Endodermal cell (in vitro differentiated cells): ENCODE measurements around the gene RAB40C. TPM values are rescaled to one million over a fixed set of nuclear protein-coding genes. Genes with fewer than 3 reads are reported as not detected.

ENCODE experiments used
- DNase-seq: peaks from one replicate; pipeline ENCODE4 v3.0.0-alpha.2; 2017
- H3K27ac ChIP-seq: 2 replicates; pipeline ENCODE4 v1.5.1; 2013; ENCODE audit warnings: mild to moderate bottlenecking, low read depth, low read length, moderate library complexity
- H3K27me3 ChIP-seq: 2 replicates; pipeline ENCODE4 v1.6.1; 2013; ENCODE audit warnings: mild to moderate bottlenecking, low read length, moderate library complexity; ENCODE audit not compliant: insufficient read depth, control insufficient read depth, poor library complexity, severe bottlenecking
- H3K36me3 ChIP-seq: 2 replicates; pipeline ENCODE4 v1.7.0; 2013; ENCODE audit warnings: mild to moderate bottlenecking, low read length, moderate library complexity; ENCODE audit not compliant: control insufficient read depth, insufficient read depth
- H3K4me1 ChIP-seq: one replicate; pipeline ENCODE4 v1.7.0; 2013; ENCODE audit warnings: low read length; ENCODE audit not compliant: control insufficient read depth, insufficient read depth
- H3K4me3 ChIP-seq: 2 replicates; pipeline ENCODE4 v1.5.1; 2013; ENCODE audit warnings: mild to moderate bottlenecking, low read length, moderate library complexity
- H3K9ac ChIP-seq: 2 replicates; pipeline ENCODE4 v1.6.1; 2013; ENCODE audit warnings: mild to moderate bottlenecking, low read length, moderate library complexity; ENCODE audit not compliant: poor library complexity, severe bottlenecking; ENCODE audit errors: extremely low read depth
- H3K9me3 ChIP-seq: 2 replicates; pipeline ENCODE4 v1.6.1; 2013; ENCODE audit warnings: mild to moderate bottlenecking, low read length, moderate library complexity; ENCODE audit not compliant: control insufficient read depth
- H3K27ac Mint-ChIP-seq: 2 replicates; pipeline ENCODE4 v1.8.0; 2020; ENCODE audit warnings: mixed read lengths
- H3K27me3 Mint-ChIP-seq: 2 replicates; pipeline ENCODE4 v1.8.0; 2021; ENCODE audit warnings: mild to moderate bottlenecking, mixed read lengths; ENCODE audit not compliant: insufficient read depth
- H3K36me3 Mint-ChIP-seq: 2 replicates; pipeline ENCODE4 v1.8.0; 2020; ENCODE audit warnings: low read depth, mixed read lengths
- H3K4me1 Mint-ChIP-seq: 2 replicates; pipeline ENCODE4 v1.8.0; 2020; ENCODE audit warnings: mixed read lengths
- H3K4me3 Mint-ChIP-seq: 2 replicates; pipeline ENCODE4 v1.8.0; 2020; ENCODE audit warnings: mild to moderate bottlenecking, moderate library complexity, mixed read lengths
- H3K9me3 Mint-ChIP-seq: 2 replicates; pipeline ENCODE4 v1.8.0; 2020; ENCODE audit warnings: mild to moderate bottlenecking, mixed read lengths
- CTCF ChIP-seq: fragments of 200-600 bp; sonication (generic); conservative IDR thresholded peaks from 2 replicates; pipeline ENCODE4 v1.5.0; 2021; ENCODE audit warnings: antibody characterized with exemption, mild to moderate bottlenecking
- WGBS, 2 experiments: methylation state at CpG; one replicate each; pipeline versions ENCODE4 v1.1.5 to v1.1.7; 2013; ENCODE audit warnings: missing lambda C conversion rate in 2 of 2, mixed read lengths in 1 of 2; ENCODE audit not compliant: insufficient coverage in 1 of 2, insufficient read length in 1 of 2; 5-methylcytosine and 5-hydroxymethylcytosine counted together
- total RNA-seq, 2 donors: library from RNA; stranded (reverse); fragmentation: NEBNext Ultra II Directional in 1 of 2; extraction: Animal tissue kit (Norgen Biotek cat#: 25700) in 1 of 2; gene quantifications; 2 replicates in 1 of 2; 3 replicates in 1 of 2; pipeline ENCODE4 v1.2.1, GENCODE V29; 2021

The RAB40C gene
- total RNA-seq, 2 donors from 2014 or later: 21.3 to 25.9 TPM

- Mint-ChIP-seq H3K27ac (no peak overlapping the region), H3K9me3 (no peaks in the 10 kb centered on the region), H3K27me3 (peaks cover 32% of the 10 kb centered on the region), H3K4me1 (peaks cover 9% of the 10 kb centered on the region), H3K36me3 (peaks cover 4% of the 10 kb centered on the region), H3K4me3 (no peak overlapping the region)
- DNase-seq: no peak
- Histone ChIP-seq H3K9me3 (no peaks in the 10 kb centered on the region), H3K9ac (no peak overlapping the region), H3K27ac (no peak overlapping the region), H3K36me3 (no peaks in the 10 kb centered on the region), H3K4me1 (no peaks in the 10 kb centered on the region), H3K27me3 (peaks cover 18% of the 10 kb centered on the region), H3K4me3 (no peak overlapping the region)
- WGBS, 2 experiments: 68 to 81% methylated on average over 14 to 16 of the region's 16 CpGs
- TF ChIP-seq CTCF: no peak
These were observed 3.7 kb upstream of the RAB40C start for GRCh38 chr16:586047-586644.

GRCh38 chr16:586645-587590, 2.9 kb upstream of the RAB40C start:
- TF ChIP-seq CTCF: no peak
- Mint-ChIP-seq H3K4me1 (peaks cover 10% of the 10 kb centered on the region), H3K27ac (peak overlapping the region; percentile 77), H3K36me3 (peaks cover 2% of the 10 kb centered on the region), H3K27me3 (peaks cover 34% of the 10 kb centered on the region), H3K9me3 (no peaks in the 10 kb centered on the region), H3K4me3 (peak overlapping the region; percentile 89)
- no peaks in the 10 kb centered on the region for H3K36me3 ChIP-seq
- no peak overlapping the region for H3K9ac ChIP-seq
- no peaks in the 10 kb centered on the region for H3K9me3 ChIP-seq
- H3K27ac ChIP-seq: no peak overlapping the region
- WGBS, 2 experiments: 91 to 97% methylated on average over 9 to 14 of the region's 14 CpGs
- H3K4me3 ChIP-seq: no peak overlapping the region
- H3K4me1 ChIP-seq: no peaks in the 10 kb centered on the region
- H3K27me3 ChIP-seq: peaks cover 21% of the 10 kb centered on the region
- no peak for DNase-seq

GRCh38 chr16:588639-588888, 1.3 kb upstream of the RAB40C start:
- peaks cover 36% of the 10 kb centered on the region for H3K27me3 Mint-ChIP-seq
- H3K4me3 ChIP-seq: peak overlapping the region; percentile 85
- peaks cover 4% of the 10 kb centered on the region for H3K36me3 Mint-ChIP-seq
- peak overlapping the region; percentile 89 for H3K4me3 Mint-ChIP-seq
- TF ChIP-seq CTCF: no peak
- H3K9me3 Mint-ChIP-seq: no peaks in the 10 kb centered on the region
- DNase-seq: peak; percentile 81
- WGBS, 2 experiments: 1 to 2% methylated on average over 17 to 21 of the region's 21 CpGs
- peaks cover 10% of the 10 kb centered on the region for H3K4me1 Mint-ChIP-seq
- H3K9ac ChIP-seq: peak overlapping the region; percentile 87
- peak overlapping the region; percentile 93 for H3K27ac ChIP-seq
- no peaks in the 10 kb centered on the region for H3K36me3 ChIP-seq
- H3K9me3 ChIP-seq: no peaks in the 10 kb centered on the region
- peak overlapping the region; percentile 98 for H3K27ac Mint-ChIP-seq
- peaks cover 21% of the 10 kb centered on the region for H3K27me3 ChIP-seq
- no peaks in the 10 kb centered on the region for H3K4me1 ChIP-seq
